CD4-positive, alpha-beta T cell treated with Interleukin-15 for 4 hours (primary cell): ENCODE results near the gene SELENON.

Source experiments
- DNase-seq: peaks from one replicate; pipeline ENCODE4 v3.0.0-alpha.2; 2020; ENCODE audit warnings: low spot score

SELENON gene

DNA sequence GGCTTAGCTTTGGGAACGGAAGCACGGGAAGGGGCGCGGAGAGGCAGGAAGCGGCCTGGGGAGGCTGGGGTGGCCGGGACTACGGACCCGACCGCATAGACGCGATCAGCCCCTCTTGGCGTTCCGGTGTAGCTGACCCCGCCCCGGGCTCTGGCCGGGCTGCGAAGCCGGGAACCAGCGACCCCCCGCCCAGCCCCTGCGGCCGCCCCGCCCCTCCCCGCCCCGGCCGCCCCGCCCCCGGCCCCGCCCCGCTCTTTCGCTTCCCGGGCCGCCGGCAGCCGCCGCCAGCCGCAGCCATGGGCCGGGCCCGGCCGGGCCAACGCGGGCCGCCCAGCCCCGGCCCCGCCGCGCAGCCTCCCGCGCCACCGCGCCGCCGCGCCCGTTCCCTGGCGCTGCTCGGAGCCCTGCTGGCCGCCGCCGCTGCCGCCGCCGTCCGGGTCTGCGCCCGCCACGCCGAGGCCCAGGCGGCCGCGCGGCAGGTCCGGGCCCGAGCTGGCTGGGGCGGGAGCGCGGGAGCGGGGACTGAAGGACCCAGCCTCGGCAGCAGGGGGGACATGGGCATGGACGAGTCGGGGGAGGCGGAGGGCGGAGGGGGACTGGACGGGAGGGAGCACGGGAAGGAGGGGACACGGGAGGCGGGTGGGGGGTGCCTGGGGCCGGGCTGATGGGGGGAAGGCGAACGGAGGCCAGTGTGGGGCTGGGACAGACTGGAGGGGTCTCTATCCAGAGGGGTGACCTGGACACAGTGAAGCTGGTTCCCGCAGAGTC lies at the start of gene SELENON:
SELENON (plus strand) TSS at position 259 of the 768 bp plus-strand sequence; CDS start at position 297, 38 bp downstream.
- peak; percentile 10 for DNase-seq

GRCh38 chr1:25750923-25751605 lies 48.9 kb upstream of the SELENON start:
- DNase-seq: no peak

DNA sequence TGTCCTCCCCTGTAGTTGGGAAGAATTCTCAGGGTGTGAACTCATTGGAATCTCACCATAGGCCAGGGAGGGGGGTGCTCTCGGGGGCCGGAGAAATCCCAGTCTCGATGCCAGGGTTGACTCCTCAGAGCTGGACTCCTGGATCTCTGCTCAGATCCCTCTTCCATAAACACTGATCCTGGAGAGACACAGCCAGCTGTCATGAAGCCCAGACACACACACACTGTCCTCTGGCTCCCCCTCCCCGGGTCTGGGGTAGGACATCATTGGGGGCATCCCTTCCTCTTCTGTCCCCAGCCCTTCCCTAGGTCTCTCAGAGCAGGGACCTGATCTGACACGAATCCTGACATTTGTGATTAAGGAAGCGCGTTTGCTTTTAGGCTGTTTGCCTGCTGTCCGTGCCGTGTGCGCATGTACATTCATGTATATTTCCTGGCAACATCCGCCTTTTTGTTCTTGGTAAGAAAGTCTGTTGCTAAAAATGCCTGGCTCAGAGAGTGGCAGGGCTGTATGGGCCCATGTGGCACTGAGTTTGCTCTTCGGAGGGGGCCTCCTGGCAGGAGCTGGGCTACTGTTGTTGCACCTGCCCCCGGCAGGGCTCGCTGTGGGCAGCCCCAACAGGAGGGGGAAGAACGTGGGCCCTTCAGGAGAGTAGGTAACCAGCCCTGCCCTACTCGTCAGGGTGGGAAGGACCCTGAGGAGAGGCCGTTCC lies 45.4 kb upstream of the SELENON start:
- DNase-seq: no peak

- no peak for DNase-seq
Observed at GRCh38 chr1:25755475-25756125, 44.4 kb upstream of the SELENON start.

DNA sequence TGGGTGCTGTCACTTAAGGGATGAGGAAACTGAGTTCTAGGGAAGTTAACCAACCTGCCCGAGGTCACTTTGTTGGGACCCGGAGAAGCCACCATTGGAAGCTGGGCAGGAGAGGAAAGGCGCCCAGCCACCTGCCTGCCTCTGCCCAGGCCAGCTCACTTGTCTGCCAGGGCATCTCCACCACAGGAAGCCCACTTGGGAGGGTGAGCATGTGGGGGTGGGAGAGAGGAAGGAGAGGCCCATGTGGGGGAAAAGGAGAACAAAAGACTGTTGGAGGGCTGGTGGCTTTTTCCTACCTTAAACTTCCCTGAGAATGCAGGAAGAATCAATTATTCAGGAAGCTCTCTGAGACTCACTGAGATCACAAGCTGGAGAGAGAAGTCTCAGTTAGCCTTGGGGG lies 43.8 kb upstream of the SELENON start:
- no peak for DNase-seq

GRCh38 chr1:25757151-25757845 lies 42.7 kb upstream of the SELENON start:
- no peak for DNase-seq

- DNase-seq: no peak
Observed at GRCh38 chr1:25757846-25758185, 42.2 kb upstream of the SELENON start.

GRCh38 chr1:25758466-25759070 lies 41.4 kb upstream of the SELENON start:
- DNase-seq: no peak

DNA sequence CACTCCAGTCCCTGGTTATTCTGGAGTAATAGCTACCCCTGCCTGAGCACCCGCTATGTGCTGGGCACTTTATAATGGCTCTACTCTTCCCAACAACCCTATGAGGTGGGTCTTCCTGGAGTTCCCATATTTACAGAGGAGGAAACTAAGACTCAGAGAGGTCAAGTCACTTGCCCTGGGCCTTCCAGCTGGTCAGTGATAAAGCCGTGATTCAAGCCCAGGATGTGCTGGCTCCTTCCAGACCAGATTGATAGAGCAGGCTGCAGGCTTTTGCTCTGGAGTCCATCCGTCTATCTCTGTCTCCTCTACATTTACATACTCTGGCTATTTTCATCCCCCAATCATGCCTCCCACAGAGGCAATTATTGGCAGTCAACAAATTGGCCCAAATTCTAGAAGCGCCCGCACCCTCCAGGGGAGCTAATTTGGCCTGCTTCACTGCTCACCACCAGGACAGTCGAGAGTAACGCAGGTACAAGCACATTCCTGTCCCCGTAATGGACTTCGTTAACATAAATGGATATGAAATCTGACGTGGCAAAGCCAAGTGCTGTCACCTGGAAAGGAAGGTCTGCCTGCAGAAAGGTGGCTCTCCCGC lies 39.8 kb upstream of the SELENON start:
- DNase-seq: no peak

DNA sequence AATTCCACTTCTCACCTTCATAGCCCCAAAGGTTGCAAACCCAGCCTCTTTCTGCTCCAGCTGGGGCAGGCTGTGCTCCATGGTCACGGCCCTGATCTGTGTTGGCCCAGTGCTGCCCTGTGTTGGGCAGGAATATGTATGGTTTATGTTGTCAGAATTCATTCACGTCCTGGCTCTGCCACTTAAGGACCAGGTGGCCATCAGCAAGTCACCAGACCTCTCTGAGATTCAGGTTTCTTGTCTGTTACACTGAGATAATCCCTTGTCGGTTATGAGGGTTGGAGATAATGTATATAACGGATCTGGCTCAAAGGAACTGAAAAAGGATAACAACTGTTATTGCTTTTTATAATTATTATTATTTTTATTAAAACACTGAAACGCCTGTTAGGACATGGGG lies 39.1 kb upstream of the SELENON start:
- no peak for DNase-seq

- no peak for DNase-seq
Observed at GRCh38 chr1:25763493-25763892, 36.5 kb upstream of the SELENON start.

DNA sequence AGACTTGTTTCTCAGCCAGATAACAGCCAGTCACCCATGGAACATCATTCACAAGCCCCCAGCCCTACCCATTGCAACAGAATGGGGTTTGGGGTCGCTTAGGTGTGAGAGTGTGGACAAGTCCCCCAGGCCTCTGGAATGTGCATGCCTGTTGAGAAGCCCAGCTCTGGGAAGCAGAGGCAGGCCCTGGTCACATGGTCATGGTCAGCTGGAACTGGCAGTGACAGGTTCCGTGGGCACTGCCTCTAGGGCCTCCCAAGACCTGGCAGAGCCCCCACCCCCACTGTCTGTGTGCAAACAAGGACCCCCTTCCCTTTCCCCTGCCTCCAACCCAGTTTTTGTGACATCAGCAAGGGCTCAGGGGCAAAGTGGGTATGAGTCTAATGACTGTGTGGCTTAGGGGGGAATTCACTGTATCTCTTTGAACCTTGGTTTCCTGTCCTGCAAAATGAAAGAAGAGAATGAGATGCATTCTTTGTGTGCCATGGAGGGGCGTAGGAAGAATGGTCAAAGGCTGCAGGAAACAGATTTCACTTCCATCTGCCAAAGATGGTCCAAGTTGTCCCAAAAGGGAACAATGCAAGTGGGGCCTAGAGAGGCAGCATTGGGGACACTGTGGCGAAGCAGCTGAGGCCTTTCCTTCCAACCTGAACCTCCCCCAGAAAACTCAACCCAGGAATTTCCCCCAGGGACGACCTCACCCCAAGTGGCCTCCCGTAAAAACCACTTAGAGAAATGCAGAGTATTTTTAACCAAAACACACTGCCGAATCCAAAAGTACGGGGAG lies 34.7 kb upstream of the SELENON start:
- no peak for DNase-seq

GRCh38 chr1:25765923-25766589 lies 33.9 kb upstream of the SELENON start:
- DNase-seq: no peak

GRCh38 chr1:25766721-25767436 lies 33.1 kb upstream of the SELENON start:
- no peak for DNase-seq

DNA sequence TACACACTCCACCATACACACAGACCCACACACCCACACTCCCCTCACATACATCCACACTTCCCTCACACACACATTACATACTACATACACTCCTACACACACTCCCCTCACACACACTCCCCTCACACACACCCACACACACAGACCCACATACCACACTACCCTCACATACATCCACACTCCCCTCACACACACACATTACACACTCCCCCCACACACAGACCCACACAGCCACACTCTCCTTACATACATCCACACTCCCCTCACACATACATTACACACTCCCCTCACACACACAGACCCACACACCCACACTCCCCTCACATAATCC lies 32.6 kb upstream of the SELENON start:
- DNase-seq: no peak

DNA sequence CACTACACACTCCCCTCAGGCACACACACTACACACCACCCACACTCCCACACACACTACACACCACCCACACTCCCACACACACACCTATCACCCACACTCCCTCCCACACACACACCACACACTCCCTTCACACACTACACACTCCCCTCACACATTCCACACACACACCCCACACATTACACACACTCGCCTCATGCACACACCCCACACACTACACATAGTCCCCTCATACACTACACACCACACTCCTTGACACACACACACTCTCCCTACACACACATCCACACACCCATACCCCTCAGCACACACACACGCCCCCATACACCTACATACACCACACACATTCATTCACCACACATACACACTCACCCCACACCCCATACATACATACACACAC lies 31.0 kb upstream of the SELENON start:
- no peak for DNase-seq

- no peak for DNase-seq
Observed at GRCh38 chr1:25769625-25770383, 30.2 kb upstream of the SELENON start.

DNA sequence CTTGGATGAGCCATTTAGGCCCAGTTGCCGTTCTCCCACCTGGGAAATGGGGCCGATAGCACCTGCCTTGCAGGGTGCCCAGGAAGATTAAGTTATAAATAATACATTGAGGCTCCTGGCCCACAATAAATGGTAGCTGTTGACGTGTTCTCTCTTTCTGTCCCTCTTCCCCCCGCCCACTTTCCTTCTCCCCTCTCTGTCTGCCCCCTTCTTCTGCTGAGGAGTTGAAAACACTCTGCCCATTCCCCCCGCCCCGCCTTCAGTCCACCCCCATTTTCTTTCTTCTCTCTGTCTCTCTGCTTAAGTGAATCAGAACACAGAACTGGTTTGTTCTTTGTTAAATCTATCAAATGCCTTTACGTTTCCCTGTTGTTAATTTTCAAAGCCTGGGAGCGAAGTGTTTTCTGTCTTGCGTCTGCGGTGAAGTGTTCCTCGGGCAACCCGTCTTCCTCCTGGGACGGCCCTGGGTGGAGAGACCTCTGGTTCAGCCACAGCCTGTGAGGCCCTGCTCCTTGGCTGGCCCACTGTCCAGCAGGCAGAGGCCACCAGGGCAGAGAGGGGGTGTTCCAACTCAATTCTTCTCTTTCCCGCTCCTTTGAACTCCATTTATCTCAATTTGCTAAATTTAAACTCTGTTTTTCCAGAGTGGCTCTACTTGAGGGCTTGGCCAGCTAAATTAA lies 29.3 kb upstream of the SELENON start:
- no peak for DNase-seq
